GM12864 (cell line): ENCODE data around the gene TGM4.

Source experiments
- DNase-seq: peaks from one replicate; pipeline ENCODE4 v3.0.0-alpha.2; 2011; ENCODE audit warnings: low read depth
- H3K4me3 ChIP-seq: 2 replicates; pipeline ENCODE4 v1.5.1; 2011; ENCODE audit warnings: mild to moderate bottlenecking, low read depth, low read length, control low read depth
- CTCF ChIP-seq: IDR thresholded peaks from 2 replicates; pipeline ENCODE4 v1.5.1; 2011; ENCODE audit warnings: low read depth, mild to moderate bottlenecking, moderate library complexity, low read length, control low read depth, inconsistent platforms; ENCODE audit errors: missing control alignments

The TGM4 gene

GRCh38 chr3:44903314-44903713, 28.9 kb downstream of the TGM4 start:
- H3K4me3 ChIP-seq: no peak overlapping the region
- no peak for TF ChIP-seq CTCF
- no peak for DNase-seq

DNA sequence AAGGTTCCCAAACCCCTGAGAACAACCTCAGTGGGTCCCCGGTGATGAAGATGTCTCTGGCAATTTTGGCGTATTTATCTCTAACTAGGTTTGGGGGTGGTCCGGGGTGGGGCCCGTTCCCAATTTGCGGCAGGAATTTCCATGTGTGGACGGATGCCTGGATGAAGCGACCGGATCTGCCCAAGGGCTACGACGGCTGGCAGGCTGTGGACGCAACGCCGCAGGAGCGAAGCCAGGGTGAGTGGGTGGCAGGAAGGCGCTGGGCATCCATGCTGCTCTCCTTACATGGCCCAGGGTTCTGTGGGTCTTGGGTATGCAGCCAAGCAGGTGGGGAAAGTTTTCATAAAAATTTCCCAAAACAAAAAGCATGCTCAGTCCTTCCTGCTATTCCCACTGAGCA, 29.3 kb downstream of the TGM4 start:
- no peak for TF ChIP-seq CTCF
- no peak overlapping the region for H3K4me3 ChIP-seq
- no peak for DNase-seq

DNA sequence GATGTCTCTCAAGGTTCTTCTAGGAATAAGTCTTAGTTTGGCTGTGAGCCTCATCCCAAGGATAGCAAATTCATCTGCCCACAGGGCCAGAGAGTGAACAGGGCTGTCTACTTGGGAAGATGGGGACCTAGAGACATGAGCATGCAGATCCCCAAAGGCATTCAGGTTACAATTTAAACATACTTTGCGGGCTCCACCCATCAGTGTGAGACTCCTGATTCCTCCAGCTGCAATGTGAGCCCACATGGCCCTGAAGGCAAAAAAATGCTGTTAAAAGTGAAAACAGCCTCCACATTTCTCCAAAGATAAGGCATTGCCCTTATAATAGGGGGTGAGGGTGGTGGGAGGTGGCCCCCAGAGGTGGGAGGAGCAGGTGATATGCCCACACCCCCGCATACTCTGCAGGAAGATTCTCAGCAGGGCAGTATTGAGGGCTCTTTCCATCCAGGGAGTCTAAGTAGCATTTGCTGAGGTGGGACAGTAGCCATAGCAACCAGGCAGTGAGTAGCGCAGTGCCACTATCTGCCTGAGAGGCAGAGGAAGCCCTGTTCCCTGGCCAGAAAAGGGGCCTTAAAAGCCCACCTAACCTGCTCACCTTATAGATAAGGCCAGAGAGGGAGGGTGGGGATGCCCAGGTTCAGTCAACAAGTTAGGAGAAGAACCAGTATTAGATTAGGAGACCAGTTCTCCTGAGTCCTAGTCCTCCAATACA, 31.2 kb downstream of the TGM4 start:
- no peak for DNase-seq
- TF ChIP-seq CTCF: no peak
- no peak overlapping the region for H3K4me3 ChIP-seq

- no peak for TF ChIP-seq CTCF
- H3K4me3 ChIP-seq: no peak overlapping the region
- no peak for DNase-seq
Measured at GRCh38 chr3:44906997-44907396, 32.6 kb downstream of the TGM4 start.

- no peak for TF ChIP-seq CTCF
- DNase-seq: no peak
Measured at GRCh38 chr3:44907612-44908011, 33.2 kb downstream of the TGM4 start.

DNA sequence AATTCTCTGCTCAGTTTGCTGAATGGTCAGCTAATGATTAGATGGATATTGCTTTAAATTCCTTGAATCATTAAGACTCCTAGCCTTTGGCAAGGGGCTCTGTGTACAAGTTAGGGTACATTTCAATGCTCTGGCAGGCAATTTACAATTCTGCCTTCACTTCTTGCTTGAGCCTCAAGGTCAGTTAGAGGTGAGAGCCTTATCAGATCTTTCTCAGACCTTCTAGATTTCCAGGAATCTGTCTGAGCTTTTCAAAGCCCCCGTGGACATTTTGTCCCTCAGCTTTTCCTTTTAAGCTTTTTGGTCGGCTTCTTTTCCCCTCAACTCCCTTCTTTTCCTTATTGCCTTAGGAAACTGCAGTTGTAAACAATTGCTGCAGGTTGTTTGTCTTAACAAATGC, 34.7 kb downstream of the TGM4 start:
- DNase-seq: no peak
- H3K4me3 ChIP-seq: no peak overlapping the region
- no peak for TF ChIP-seq CTCF

More at GRCh38 chr3:44907612-44908011, 33.2 kb downstream of the TGM4 start:
- no peak overlapping the region for H3K4me3 ChIP-seq

GRCh38 chr3:44910693-44911092, 36.3 kb downstream of the TGM4 start:
- DNase-seq: no peak
- H3K4me3 ChIP-seq: no peak overlapping the region
- TF ChIP-seq CTCF: no peak
